Trophoblast cell (in vitro differentiated cells and primary cell): Measurements from ENCODE around the gene MCTP2.

Experiments
- DNase-seq, 2 donors: peaks; one replicate each; pipeline ENCODE4 v3.0.0-alpha.2; 2016
- H2AFZ ChIP-seq: 2 replicates; pipeline ENCODE4 v1.6.1; 2013; ENCODE audit warnings: low read length, moderate library complexity, mild to moderate bottlenecking; ENCODE audit not compliant: insufficient read depth, poor library complexity
- H2AK5ac ChIP-seq: 2 replicates; pipeline ENCODE4 v1.6.1; 2013; ENCODE audit warnings: mild to moderate bottlenecking, low read length
- H2BK120ac ChIP-seq: 2 replicates; pipeline ENCODE4 v1.6.1; 2013; ENCODE audit warnings: low read length, mild to moderate bottlenecking, moderate library complexity; ENCODE audit not compliant: insufficient read depth, poor library complexity
- H2BK12ac ChIP-seq: 2 replicates; pipeline ENCODE4 v1.6.1; 2013; ENCODE audit warnings: mild to moderate bottlenecking, low read length, moderate library complexity
- H2BK5ac ChIP-seq: 2 replicates; pipeline ENCODE4 v1.6.1; 2013; ENCODE audit warnings: low read length, low read depth, moderate library complexity, mild to moderate bottlenecking; ENCODE audit not compliant: poor library complexity
- H3K14ac ChIP-seq: 2 replicates; pipeline ENCODE4 v1.6.1; 2013; ENCODE audit warnings: mild to moderate bottlenecking, low read length
- H3K18ac ChIP-seq: 2 replicates; pipeline ENCODE4 v1.6.1; 2013; ENCODE audit warnings: mild to moderate bottlenecking, low read length
- H3K23ac ChIP-seq: 2 replicates; pipeline ENCODE4 v1.6.1; 2013; ENCODE audit warnings: low read length
- H3K27ac ChIP-seq: 2 replicates; pipeline ENCODE4 v1.5.1; 2013; ENCODE audit warnings: low read depth, mild to moderate bottlenecking, inconsistent platforms, low read length, moderate library complexity
- H3K27me3 ChIP-seq: 2 replicates; pipeline ENCODE4 v1.6.1; 2013; ENCODE audit warnings: inconsistent platforms, mild to moderate bottlenecking, low read length, moderate library complexity; ENCODE audit not compliant: insufficient read depth
- H3K36me3 ChIP-seq, 2 experiments: 1 replicate in 1 of 2; 2 replicates in 1 of 2; pipeline ENCODE4 v1.6.1; 2013; ENCODE audit warnings: low read length in 2 of 2, mild to moderate bottlenecking in 2 of 2, moderate library complexity in 1 of 2; ENCODE audit not compliant: insufficient read depth in 2 of 2, control insufficient read depth in 1 of 2
- H3K4ac ChIP-seq: 2 replicates; pipeline ENCODE4 v1.6.1; 2013; ENCODE audit warnings: low read depth, mild to moderate bottlenecking, low read length, moderate library complexity
- H3K4me1 ChIP-seq, 2 experiments: 1 replicate in 1 of 2; 2 replicates in 1 of 2; pipeline ENCODE4 v1.6.1; 2013; ENCODE audit warnings: low read length in 2 of 2, mild to moderate bottlenecking in 2 of 2, moderate library complexity in 1 of 2; ENCODE audit not compliant: insufficient read depth in 2 of 2, control insufficient read depth in 1 of 2
- H3K4me2 ChIP-seq: 2 replicates; pipeline ENCODE4 v1.6.1; 2013; ENCODE audit warnings: inconsistent platforms, mild to moderate bottlenecking, low read length, moderate library complexity
- H3K4me3 ChIP-seq: 2 replicates; pipeline ENCODE4 v1.5.1; 2013; ENCODE audit warnings: mild to moderate bottlenecking, low read depth, low read length, inconsistent platforms
- H3K79me1 ChIP-seq: one replicate; pipeline ENCODE4 v1.6.1; 2013; ENCODE audit warnings: low read length
- H3K79me2 ChIP-seq: 2 replicates; pipeline ENCODE4 v1.6.1; 2013; ENCODE audit warnings: low read length, mild to moderate bottlenecking; ENCODE audit not compliant: control insufficient read depth, insufficient read depth, poor library complexity
- H3K9ac ChIP-seq: 2 replicates; pipeline ENCODE4 v1.6.1; 2013; ENCODE audit warnings: mild to moderate bottlenecking, low read length
- H3K9me3 ChIP-seq: 2 replicates; pipeline ENCODE4 v1.6.1; 2013; ENCODE audit warnings: low read depth, mild to moderate bottlenecking, control low read depth, inconsistent platforms, low read length; ENCODE audit not compliant: insufficient read depth
- H4K12ac ChIP-seq: 2 replicates; pipeline ENCODE4 v1.6.1; 2013; ENCODE audit warnings: low read depth, mild to moderate bottlenecking, low read length, moderate library complexity
- H4K8ac ChIP-seq: 2 replicates; pipeline ENCODE4 v1.6.1; 2013; ENCODE audit warnings: low read depth, mild to moderate bottlenecking, low read length, moderate library complexity
- H4K91ac ChIP-seq: one replicate; pipeline ENCODE4 v1.6.1; 2013; ENCODE audit warnings: low read depth, mild to moderate bottlenecking, low read length, moderate library complexity
- WGBS: extraction: QIAGEN DNeasy Blood & Tissue Kit; methylation state at CpG from one replicate; pipeline ENCODE4 v1.1.7; 2013; ENCODE audit warnings: missing lambda C conversion rate; ENCODE audit not compliant: insufficient read length, insufficient coverage; ENCODE audit errors: extremely low coverage; 5-methylcytosine and 5-hydroxymethylcytosine counted together

The MCTP2 gene

DNA sequence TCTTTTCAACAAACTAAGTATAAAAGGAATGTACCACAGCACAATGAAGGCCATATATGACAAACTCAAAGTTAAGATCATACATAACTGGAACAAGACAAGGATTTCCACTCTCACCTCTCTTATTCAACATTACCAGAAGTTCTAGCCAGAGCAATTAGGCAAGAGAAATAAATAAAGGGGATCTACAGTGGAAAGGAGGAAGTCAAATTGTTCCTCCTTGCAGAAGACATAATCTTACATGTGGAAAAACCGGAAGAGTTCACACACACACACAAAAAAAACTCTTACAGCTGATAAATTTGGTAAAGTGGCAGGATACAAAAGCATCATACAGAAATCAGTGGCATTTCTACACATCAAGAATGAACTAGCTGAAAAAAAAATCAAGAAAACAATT is 277.9 kb downstream of the MCTP2 start:
- H2BK12ac ChIP-seq, result no peak overlapping the region

DNA sequence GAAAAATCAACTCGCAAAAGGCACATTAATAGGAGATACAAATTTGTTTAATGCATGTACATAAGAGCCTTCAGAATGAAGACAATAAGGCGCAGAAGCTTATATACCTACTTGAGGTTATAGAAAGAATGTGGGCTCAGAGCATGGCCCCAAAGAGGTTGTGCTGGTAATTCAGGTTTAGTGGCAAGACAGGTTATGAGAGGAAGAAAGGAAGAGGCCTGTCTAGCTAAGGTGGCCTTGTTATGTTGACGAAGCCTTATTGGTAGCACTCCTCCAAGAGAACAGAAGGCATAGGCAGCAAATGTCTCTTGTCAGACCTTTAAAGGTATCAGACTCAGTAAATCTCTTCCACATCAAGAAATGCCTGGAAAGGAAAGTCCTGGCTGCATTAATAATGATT is 290.8 kb downstream of the MCTP2 start:
- no peak overlapping the region for H2BK5ac ChIP-seq
- no peak overlapping the region for H3K18ac ChIP-seq
- no peak overlapping the region for H2BK12ac ChIP-seq

More for the DNA sequence above, 277.9 kb downstream of the MCTP2 start:
- Histone ChIP-seq H3K79me2 (no peaks in the 10 kb centered on the region), H4K12ac (no peak overlapping the region), H3K4me3 (no peak overlapping the region), H3K4me1 (no peaks in the 10 kb centered on the region), H3K27ac (no peak overlapping the region), H3K23ac (no peak overlapping the region), H2BK120ac (no peak overlapping the region), H3K14ac (no peak overlapping the region), H3K9ac (no peak overlapping the region), H3K79me1 (no peaks in the 10 kb centered on the region), H3K27me3 (no peaks in the 10 kb centered on the region), H3K18ac (no peak overlapping the region), H3K36me3 (no peaks in the 10 kb centered on the region), H4K8ac (no peak overlapping the region), H2BK5ac (no peak overlapping the region), H2AK5ac (no peak overlapping the region), H2AFZ (no peak overlapping the region), H4K91ac (no peak overlapping the region), H3K4ac (no peak overlapping the region), H3K9me3 (peaks cover 3% of the 10 kb centered on the region), H3K4me2 (no peak overlapping the region)
- DNase-seq, result no peak
- WGBS, result no CpG with 5 or more reads among the region's 1 CpG

DNA sequence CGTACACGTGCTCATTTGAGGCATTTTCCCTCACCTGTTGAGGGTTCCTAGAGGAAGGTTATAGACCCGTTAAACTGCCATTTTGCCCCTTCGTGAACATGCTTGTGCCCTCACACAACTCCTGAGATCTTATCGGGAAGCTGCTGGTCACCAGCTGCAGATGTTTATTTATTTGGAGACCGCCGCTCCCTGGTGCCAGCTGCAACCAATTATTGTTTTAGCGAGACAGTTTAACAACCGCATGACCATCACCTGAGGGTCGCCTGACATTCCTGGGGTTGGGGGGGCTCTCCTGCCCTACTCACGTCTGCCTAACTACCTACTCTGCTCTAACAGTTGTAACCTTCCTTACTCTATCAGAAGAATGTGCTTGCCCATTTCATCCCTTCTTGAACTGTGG is 292.5 kb downstream of the MCTP2 start:
- no CpG with 5 or more reads among the region's 11 CpGs for WGBS
- no peak overlapping the region for H3K4me2 ChIP-seq
- no peak overlapping the region for H2BK5ac ChIP-seq

More for the DNA sequence above, 290.8 kb downstream of the MCTP2 start:
- Histone ChIP-seq H3K36me3 (no peaks in the 10 kb centered on the region), H3K4ac (no peak overlapping the region), H3K27me3 (no peaks in the 10 kb centered on the region), H3K9ac (no peak overlapping the region), H3K4me2 (no peak overlapping the region), H3K79me2 (no peaks in the 10 kb centered on the region), H4K12ac (no peak overlapping the region), H3K4me3 (no peak overlapping the region), H3K23ac (no peak overlapping the region), H3K14ac (no peak overlapping the region), H2AFZ (no peak overlapping the region), H3K9me3 (no peaks in the 10 kb centered on the region), H2AK5ac (no peak overlapping the region), H4K8ac (no peak overlapping the region), H3K79me1 (no peaks in the 10 kb centered on the region), H3K27ac (no peak overlapping the region), H4K91ac (no peak overlapping the region), H3K4me1 (peaks cover 0 to 3% of the 10 kb centered on the region in 2 experiments), H2BK120ac (no peak overlapping the region)
- WGBS, result no CpG with 5 or more reads among the region's 3 CpGs
- DNase-seq, result no peak

DNA sequence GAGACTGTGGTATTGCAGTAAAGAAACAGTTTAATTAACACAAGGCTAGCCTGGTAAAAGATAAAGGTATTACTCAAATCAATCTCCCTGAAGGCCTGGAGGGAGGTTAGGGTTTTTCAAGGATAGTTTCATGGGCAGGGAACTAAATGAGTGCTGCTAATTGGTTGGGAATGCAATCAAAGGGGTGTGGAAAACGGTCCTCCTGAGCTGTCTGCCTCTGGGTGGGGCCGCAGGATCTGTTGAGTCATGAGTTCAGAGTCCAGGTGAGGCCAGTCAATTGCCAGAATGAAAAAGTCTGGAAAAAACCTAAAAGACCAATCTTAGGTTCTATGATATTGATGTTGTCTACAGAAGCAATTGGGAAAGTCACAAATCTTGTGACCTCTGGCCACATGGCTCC is 293.2 kb downstream of the MCTP2 start:
- H3K9ac ChIP-seq, result no peak overlapping the region
- no peak overlapping the region for H2BK120ac ChIP-seq
- H3K4me3 ChIP-seq, result no peak overlapping the region
- no peaks in the 10 kb centered on the region for H3K36me3 ChIP-seq
- H3K18ac ChIP-seq, result no peak overlapping the region
- WGBS, result no CpG with 5 or more reads among the region's 2 CpGs
- H3K79me2 ChIP-seq, result no peaks in the 10 kb centered on the region
- H3K79me1 ChIP-seq, result no peaks in the 10 kb centered on the region
- no peak for DNase-seq
- H3K4me2 ChIP-seq, result no peak overlapping the region
- H4K12ac ChIP-seq, result no peak overlapping the region
- H3K27me3 ChIP-seq, result no peaks in the 10 kb centered on the region
- no peak overlapping the region for H3K23ac ChIP-seq
- H3K9me3 ChIP-seq, result no peaks in the 10 kb centered on the region
- no peak overlapping the region for H2AFZ ChIP-seq
- H2AK5ac ChIP-seq, result no peak overlapping the region
- H4K91ac ChIP-seq, result no peak overlapping the region
- no peak overlapping the region for H3K27ac ChIP-seq
- H3K14ac ChIP-seq, result no peak overlapping the region
- H2BK5ac ChIP-seq, result no peak overlapping the region
- H3K4me1 ChIP-seq, result peaks cover 0 to 3% of the 10 kb centered on the region in 2 experiments
- no peak overlapping the region for H2BK12ac ChIP-seq
- no peak overlapping the region for H4K8ac ChIP-seq
- no peak overlapping the region for H3K4ac ChIP-seq

More for the DNA sequence above, 292.5 kb downstream of the MCTP2 start:
- no peak overlapping the region for H3K4me3 ChIP-seq
- DNase-seq, result no peak
- no peak overlapping the region for H2BK12ac ChIP-seq
- no peak overlapping the region for H3K4ac ChIP-seq
- no peak overlapping the region for H3K27ac ChIP-seq
- no peaks in the 10 kb centered on the region for H3K9me3 ChIP-seq
- H3K9ac ChIP-seq, result no peak overlapping the region
- no peaks in the 10 kb centered on the region for H3K79me2 ChIP-seq
- no peaks in the 10 kb centered on the region for H3K79me1 ChIP-seq
- H4K8ac ChIP-seq, result no peak overlapping the region
- H3K36me3 ChIP-seq, result no peaks in the 10 kb centered on the region
- no peak overlapping the region for H2BK120ac ChIP-seq
- H3K14ac ChIP-seq, result no peak overlapping the region
- no peak overlapping the region for H3K18ac ChIP-seq
- no peaks in the 10 kb centered on the region for H3K27me3 ChIP-seq
- H4K91ac ChIP-seq, result no peak overlapping the region
- H3K23ac ChIP-seq, result no peak overlapping the region
- H3K4me1 ChIP-seq, result peaks cover 0 to 3% of the 10 kb centered on the region in 2 experiments
- H4K12ac ChIP-seq, result no peak overlapping the region
- no peak overlapping the region for H2AFZ ChIP-seq
- no peak overlapping the region for H2AK5ac ChIP-seq
